IPS-NIHi7 (cell line): ENCODE data around the gene SSTR3.
A peak's percentile ranks its signal among the peaks of the same experiment; 100 is the strongest.

Source experiments
- DNase-seq: peaks from one replicate; pipeline ENCODE4 v3.0.0; 2012; ENCODE audit warnings: mixed read lengths; ENCODE audit errors: extremely low spot score

The SSTR3 gene

GRCh38 chr22:37229012-37229804, 16.9 kb upstream of the SSTR3 start:
- no peak for DNase-seq

- DNase-seq: no peak
Measured at GRCh38 chr22:37228106-37229011, 16.1 kb upstream of the SSTR3 start.

GRCh38 chr22:37226514-37226913, 14.2 kb upstream of the SSTR3 start:
- no peak for DNase-seq

GRCh38 chr22:37226087-37226486, 13.8 kb upstream of the SSTR3 start:
- DNase-seq: no peak

- peak; percentile 55 for DNase-seq
Measured at GRCh38 chr22:37225481-37225880, 13.2 kb upstream of the SSTR3 start.

GRCh38 chr22:37224757-37225420, 12.6 kb upstream of the SSTR3 start:
- no peak for DNase-seq

GRCh38 chr22:37223965-37224551, 11.8 kb upstream of the SSTR3 start:
- DNase-seq: no peak

- DNase-seq: no peak
Measured at GRCh38 chr22:37222440-37222971, 10.2 kb upstream of the SSTR3 start.

- DNase-seq: no peak
Measured at GRCh38 chr22:37221424-37222333, 9.4 kb upstream of the SSTR3 start.

- no peak for DNase-seq
Measured at GRCh38 chr22:37220543-37220981, 8.3 kb upstream of the SSTR3 start.

- DNase-seq: no peak
Measured at GRCh38 chr22:37219533-37219932, 7.3 kb upstream of the SSTR3 start.

- no peak for DNase-seq
Measured at GRCh38 chr22:37218771-37219411, 6.6 kb upstream of the SSTR3 start.

GRCh38 chr22:37218399-37218770, 6.1 kb upstream of the SSTR3 start:
- no peak for DNase-seq

GRCh38 chr22:37215890-37216289, 3.6 kb upstream of the SSTR3 start:
- no peak for DNase-seq

GRCh38 chr22:37214731-37215030, 2.4 kb upstream of the SSTR3 start:
- no peak for DNase-seq

GRCh38 chr22:37213941-37214730, 1.9 kb upstream of the SSTR3 start:
- no peak for DNase-seq

- no peak for DNase-seq
Measured at GRCh38 chr22:37213218-37213855, 1.1 kb upstream of the SSTR3 start.

- DNase-seq: no peak
Measured at GRCh38 chr22:37211866-37212173, 457 bp downstream of the SSTR3 start.
